ENCODE measurements around the gene PODXL2.
A peak's percentile ranks its signal among the peaks of the same experiment; 100 is the strongest.

PODXL2 gene

GRCh38 chr3:127606086-127606805 lies 22.7 kb upstream of the PODXL2 start:
- DNase-seq = no peak

- DNase-seq = no peak
Observed at GRCh38 chr3:127606981-127607595, 21.9 kb upstream of the PODXL2 start.

- DNase-seq = no peak
Observed at GRCh38 chr3:127607675-127608361, 21.2 kb upstream of the PODXL2 start.

- DNase-seq = no peak
Observed at GRCh38 chr3:127608362-127608718, 20.6 kb upstream of the PODXL2 start.

- DNase-seq = no peak
Observed at GRCh38 chr3:127610105-127610504, 18.9 kb upstream of the PODXL2 start.

- DNase-seq = no peak
Observed at GRCh38 chr3:127611251-127611650, 17.7 kb upstream of the PODXL2 start.

GRCh38 chr3:127612966-127613365 lies 16.0 kb upstream of the PODXL2 start:
- no peak for DNase-seq

GRCh38 chr3:127613406-127613805 lies 15.6 kb upstream of the PODXL2 start:
- DNase-seq = no peak

GRCh38 chr3:127614928-127615589 lies 13.9 kb upstream of the PODXL2 start:
- DNase-seq = no peak

GRCh38 chr3:127615631-127616305 lies 13.2 kb upstream of the PODXL2 start:
- DNase-seq = no peak

- DNase-seq = no peak
Observed at GRCh38 chr3:127616836-127617605, 12.0 kb upstream of the PODXL2 start.

- no peak for DNase-seq
Observed at GRCh38 chr3:127618891-127619290, 10.1 kb upstream of the PODXL2 start.

GRCh38 chr3:127620637-127621375 lies 8.2 kb upstream of the PODXL2 start:
- DNase-seq = no peak

GRCh38 chr3:127622031-127622430 lies 7.0 kb upstream of the PODXL2 start:
- no peak for DNase-seq

- DNase-seq = no peak
Observed at GRCh38 chr3:127622772-127623576, 6.0 kb upstream of the PODXL2 start.

GRCh38 chr3:127624063-127624462 lies 4.9 kb upstream of the PODXL2 start:
- DNase-seq = no peak

- no peak for DNase-seq
Observed at GRCh38 chr3:127625821-127626220, 3.2 kb upstream of the PODXL2 start.

- DNase-seq = no peak
Observed at GRCh38 chr3:127628426-127628787, 578 bp upstream of the PODXL2 start.

- peak; percentile 12 for DNase-seq
Observed at GRCh38 chr3:127629467-127630403, 750 bp downstream of the PODXL2 start.
